Activated effector memory CD4-positive, alpha-beta T cell treated with Interleukin-2 at 50 U/mL for 16 hours (primary cell): ENCODE data around the gene SFT2D2.

Experiments
- DNase-seq: peaks from one replicate; pipeline ENCODE4 v3.0.0-alpha.2; 2020

SFT2D2 gene

DNA sequence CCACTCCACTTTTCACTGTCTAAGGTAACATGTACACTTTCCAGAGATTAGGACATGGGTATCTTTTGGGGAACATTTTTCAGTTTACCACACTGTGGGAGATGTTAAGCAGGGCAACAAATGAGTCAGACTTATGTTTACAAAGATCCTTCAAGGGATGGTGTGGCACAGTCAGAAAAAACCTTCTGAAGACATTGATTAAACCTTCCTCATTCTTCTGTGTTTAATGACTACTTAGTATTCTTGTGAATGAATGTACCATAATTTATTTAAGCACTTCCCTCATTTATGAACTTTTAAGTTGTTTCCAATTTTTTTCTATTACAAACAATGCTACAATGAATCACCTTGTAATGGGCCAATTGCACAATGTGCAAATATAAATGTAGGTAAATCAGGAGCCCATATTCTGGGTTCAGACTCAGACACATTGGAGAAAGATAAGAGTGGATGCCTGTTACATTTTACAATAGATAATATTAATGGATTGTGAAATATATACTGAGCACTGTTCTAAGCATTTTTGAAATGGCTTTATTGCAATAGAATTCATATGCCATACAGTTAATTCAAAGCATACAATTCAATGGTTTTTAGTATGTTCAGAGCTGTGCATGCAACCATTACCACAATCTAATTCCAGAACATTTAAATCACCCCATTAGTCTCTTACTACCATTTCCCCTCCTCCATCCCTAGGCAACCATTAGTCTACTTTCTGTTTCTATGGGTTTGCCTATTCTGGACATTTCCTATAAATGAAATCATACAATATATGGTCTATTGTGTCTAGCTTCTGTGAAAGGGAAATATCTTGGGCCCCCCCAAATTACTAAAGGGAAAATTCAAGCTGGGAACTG, 1.9 kb upstream of the SFT2D2 start:
- no peak for DNase-seq

GRCh38 chr1:168224991-168225390, 813 bp upstream of the SFT2D2 start:
- no peak for DNase-seq

DNA sequence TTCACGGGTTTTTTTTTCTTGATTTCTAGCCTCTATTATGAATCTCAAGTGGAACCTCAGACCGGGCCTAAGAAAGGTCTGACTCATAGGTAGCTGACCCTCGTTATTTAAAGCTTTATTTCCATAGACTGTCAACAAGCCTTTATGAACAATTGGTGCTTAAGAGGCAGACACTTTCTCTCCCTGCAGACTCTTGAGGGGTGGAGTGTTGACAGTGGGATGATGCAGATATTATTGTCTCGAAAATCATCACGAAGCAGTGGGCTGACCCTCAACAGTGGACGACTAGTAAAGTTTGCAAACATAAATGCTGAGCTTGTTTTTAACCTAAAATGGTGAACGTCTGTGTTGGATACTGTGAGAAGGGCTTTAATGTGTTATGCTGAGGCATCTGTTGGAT, 1.8 kb downstream of the SFT2D2 start:
- DNase-seq: no peak

- DNase-seq: no peak
These were observed 4.1 kb downstream of the SFT2D2 start for GRCh38 chr1:168229893-168230292.

GRCh38 chr1:168230709-168231108, 4.9 kb downstream of the SFT2D2 start:
- no peak for DNase-seq

GRCh38 chr1:168234846-168235547, 9.2 kb downstream of the SFT2D2 start:
- peak; percentile 15 for DNase-seq

DNA sequence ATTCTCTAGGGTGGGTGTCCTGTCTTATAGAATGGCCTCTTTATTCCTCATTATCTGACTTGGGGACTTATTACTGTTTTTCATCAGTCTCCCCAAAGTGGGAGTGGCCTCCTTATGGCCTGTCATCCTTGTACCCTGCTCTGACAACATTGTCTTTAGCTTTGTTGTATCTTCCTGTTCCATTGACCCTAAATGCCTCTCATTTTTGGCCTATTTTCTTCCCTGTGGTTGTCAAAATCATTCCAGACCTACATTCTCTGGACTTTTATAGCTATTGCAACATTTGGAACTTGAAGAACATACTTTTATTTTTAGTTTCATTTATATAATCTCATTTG, 9.7 kb downstream of the SFT2D2 start:
- DNase-seq: no peak

- no peak for DNase-seq
These were observed 10.1 kb downstream of the SFT2D2 start for GRCh38 chr1:168235937-168236336.

DNA sequence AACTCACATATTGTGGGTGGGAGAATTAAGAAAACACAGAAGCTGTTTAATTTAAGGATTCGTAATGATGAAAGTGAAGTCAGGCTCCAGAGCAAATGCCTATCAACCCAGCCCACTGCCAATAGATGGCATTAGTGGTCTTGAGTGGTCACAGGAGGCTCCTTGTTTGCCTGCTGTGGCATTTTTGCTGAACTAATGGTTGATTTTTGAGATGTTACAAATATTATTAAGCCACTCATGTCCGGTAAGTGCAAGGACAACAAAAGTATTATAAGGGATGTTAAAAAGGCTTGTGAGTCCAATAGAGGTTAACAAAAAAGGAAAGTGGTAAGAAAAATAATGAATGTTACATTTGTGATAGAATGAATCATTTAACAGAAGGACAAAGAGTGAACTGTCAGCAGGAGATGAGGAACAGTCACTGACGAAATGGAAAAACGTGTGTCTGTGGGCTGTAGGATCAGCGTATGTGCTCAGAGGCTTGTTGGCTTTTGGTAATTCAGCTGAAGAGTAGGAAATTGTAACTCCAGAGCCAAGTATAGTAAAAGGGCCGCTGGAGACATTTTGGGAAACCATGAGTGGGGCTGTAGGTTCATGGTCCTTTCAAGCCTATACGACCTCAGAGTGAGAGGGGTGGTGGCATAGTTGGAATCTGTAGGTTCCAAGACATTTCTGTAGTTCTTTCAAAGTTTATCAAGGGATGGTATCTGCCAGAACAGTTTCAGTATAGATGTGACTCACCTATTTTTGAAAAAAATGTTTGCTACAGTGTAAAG, 11.2 kb downstream of the SFT2D2 start:
- DNase-seq: no peak

DNA sequence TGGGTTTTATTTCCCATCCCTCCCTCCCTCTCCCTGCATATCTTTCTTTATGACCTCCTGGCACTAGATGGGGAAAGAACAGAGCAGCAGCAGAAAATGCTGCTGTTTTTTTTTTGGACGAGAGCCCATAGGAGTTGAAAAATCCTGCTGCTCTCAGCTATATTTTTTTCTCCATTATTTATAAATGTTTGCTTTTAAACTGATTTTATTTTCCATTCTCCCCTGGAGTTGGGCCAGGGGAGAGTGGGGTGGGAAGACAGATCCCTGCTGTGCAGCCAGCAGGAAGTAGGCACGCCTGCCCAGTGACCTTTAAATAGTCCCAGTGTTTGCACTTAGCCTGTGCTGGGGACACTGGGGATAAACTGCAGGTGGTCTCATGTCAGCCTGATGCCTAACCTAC, 17.4 kb downstream of the SFT2D2 start:
- no peak for DNase-seq

GRCh38 chr1:168243636-168244212, 17.9 kb downstream of the SFT2D2 start:
- DNase-seq: no peak

DNA sequence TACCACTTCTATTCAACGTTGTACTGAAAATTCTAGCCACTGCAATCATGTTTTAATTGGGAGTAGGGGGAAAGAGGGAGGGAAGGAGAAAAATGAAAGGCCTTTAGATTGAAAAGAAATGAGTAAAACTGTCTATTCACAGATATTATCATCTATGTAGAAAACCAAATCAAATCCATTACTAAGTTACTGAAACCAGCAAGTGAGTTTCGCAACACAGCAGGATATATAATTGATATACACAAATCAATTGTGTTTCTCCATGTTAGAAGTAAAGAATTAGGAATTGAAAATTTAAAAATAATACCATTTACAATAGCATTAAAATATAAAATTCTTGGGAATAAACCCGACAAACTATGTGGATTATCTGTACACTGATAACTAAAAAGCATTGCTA, 19.2 kb downstream of the SFT2D2 start:
- no peak for DNase-seq

DNA sequence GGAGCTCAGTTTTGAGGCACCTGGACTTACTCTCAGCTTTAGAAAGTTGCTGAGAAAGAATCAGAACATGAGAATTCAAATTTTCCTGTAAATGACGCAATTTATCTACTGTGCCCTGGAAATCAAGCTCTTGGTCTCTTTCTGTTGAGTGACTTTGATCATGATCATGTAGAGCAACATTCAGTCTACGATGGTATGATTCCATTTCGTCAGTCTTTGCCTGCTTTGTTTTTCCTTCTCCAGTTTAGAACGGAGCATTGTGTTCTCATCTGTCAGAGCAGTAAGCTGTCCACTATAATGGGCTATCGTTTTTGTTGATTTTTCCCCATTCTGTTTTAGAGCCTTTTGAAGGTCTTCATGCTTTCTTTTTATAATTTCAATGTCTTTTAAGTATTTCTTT, 20.7 kb downstream of the SFT2D2 start:
- no peak for DNase-seq

DNA sequence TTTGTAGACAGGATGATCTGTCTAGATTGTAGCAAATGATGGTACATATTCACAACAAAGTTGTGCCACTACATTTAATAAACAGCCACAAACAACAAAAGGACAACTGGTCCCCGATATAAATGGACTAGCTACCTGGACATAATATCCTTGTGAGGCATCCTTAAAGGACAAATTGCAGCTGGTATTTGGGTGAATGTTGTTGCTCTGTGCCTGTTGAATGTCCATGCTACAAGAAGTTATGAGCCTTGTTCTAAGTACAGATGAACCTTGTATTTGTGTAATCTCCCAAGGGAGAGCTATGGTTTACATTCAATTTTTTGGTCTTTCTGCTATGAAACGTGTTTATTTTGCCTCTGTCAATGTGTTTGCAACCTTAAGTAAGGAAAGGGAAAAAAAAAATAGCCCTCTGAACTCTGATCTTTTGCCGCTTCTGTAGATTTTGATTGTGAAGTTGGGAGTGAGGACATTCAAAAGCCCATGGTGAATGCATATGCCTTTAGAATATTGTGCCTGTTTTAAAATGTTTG, 26.5 kb downstream of the SFT2D2 start:
- DNase-seq: no peak

DNA sequence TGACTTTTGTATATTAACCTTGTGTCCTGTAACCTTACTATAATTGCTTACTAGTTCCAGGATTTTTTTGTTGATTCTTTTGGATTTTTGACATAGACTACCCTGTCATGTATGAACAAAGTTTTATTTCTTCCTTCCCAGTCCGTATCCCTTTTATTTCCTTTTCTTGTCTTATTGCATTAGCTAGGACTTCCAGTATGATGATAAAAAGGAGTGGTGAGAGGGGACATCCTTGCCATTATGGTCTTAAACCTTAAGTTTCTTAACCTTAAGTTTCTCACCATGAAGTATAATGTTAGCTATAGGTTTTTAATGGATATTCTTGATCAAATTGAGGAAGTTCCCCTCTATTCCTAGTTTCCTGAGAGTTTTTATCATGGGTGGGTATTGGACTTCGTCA, 30.4 kb downstream of the SFT2D2 start:
- DNase-seq: no peak

DNA sequence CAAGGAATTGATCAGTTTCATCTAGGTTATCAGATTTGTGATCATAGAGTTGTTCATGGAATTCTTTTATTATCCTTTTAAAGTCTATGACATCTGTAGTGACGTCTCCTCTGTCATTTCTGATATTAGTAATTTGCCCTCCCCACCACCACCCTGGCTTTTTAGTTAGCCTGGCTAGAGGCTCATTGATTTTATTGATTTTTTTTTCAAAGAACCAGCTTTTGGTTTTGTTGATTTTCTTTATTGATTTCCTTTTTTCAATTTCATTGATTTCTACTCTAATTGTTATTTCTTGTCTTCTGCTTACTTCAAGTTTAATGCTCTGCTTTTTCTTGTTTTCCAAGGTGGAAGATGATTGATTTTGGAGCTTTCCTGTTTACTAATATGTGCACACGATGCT, 31.6 kb downstream of the SFT2D2 start:
- DNase-seq: no peak

- no peak for DNase-seq
These were observed 33.8 kb downstream of the SFT2D2 start for GRCh38 chr1:168259567-168259966.

DNA sequence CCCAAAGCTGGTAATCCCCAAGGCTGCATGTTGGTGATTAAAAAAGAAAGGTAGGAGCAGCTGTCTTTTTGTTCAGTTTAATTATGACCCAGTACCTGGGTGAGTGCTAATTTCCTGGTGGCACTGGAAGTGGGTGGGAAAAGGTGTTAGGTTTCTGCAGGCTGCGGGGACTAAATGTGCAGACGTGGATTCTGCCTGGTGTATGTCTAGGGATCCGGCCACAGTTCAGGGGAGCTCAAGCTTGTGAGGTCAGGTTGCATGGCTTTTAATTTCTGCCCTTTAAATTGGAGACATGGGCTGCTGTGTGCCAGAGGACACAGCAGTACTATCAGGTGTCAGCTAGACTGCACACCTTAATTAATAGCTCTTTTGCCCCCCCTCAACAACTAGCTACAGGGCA, 34.6 kb downstream of the SFT2D2 start:
- no peak for DNase-seq

DNA sequence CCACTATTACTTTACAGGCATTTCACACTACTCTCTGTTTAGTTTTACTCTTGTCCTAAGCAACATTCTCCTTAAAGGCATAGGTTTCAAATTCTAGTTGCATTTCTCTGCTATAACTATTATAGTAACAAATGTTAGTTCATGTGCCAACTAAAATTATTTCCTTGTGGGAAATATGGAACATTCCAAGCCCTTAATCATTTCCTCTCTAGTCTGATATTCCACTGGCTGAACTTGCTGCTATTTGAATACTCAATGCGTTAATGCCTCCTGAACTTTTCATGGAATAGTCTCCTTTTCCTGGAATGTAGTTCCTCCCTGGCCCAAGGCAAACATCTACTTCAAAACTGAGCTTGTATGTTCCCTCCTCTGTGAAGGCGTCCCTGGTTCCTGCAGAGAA, 35.6 kb downstream of the SFT2D2 start:
- DNase-seq: no peak

DNA sequence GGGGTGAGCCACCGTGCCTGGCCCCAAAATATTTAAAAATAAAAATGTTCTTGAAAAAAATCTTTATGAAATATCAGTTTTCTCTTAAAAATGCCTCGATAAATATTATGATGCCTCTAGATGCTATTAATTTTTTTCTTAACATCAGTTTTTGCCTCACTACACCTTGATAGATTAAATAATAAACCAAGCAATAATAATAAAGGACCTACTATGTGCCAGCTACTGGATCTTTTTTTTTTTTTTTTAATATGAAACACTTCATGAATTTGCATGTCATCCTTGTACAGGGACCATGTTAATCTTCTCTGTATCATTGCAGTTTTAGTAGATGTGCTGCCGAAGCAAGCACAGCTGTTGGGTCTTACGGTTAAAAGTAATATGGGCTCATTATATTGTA, 37.3 kb downstream of the SFT2D2 start:
- no peak for DNase-seq

DNA sequence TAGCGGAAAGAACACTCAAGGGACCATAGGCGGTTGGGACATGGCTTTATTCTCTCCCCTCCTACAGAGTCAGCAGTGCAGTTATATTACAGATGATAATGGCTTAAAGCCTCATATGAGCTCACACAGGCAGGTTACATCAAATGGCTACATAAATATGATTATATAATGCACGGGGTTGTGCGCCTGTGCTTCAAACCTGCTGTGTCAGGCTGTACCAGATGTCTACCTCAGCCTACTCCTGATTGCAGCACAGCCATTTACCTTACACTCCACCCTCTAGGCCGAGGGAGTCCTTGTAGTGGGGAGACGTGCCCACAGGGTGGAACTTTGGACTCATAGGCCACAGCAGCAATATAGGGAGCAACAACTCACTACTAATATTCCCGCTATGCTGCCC, 38.5 kb downstream of the SFT2D2 start:
- DNase-seq: no peak

DNA sequence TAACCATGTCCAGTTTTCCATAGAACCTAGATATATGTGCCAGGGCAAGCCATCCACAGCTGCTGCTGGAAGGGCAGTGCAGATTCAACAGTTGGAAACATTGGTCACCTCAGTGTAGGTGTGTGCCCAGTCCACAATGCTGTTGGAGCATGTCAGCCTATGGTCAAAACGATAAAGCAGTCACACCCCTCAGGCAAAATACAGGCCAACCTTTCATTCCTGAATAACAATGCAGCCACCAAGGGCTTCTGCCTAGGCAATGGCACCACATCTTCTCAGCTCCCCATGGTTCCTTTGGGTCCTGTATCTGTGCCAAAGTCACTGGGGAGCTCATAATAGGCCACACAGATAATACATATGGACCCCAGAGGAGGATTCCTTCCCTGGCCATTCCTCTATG, 39.8 kb downstream of the SFT2D2 start:
- no peak for DNase-seq

- no peak for DNase-seq
These were observed 40.9 kb downstream of the SFT2D2 start for GRCh38 chr1:168266644-168267186.
